ENCODE data around the gene TSPAN13. TPM values are rescaled to one million over a fixed set of nuclear protein-coding genes. Genes with fewer than 3 reads are reported as not detected.
"Not testable (repeated sequence)": the region's sequence is repeated elsewhere in the genome, so short reads cannot be mapped to it uniquely, and the experiment has no call there.

The TSPAN13 gene
- polyA plus RNA-seq, 1 experiment, result 4.6 TPM

GRCh38 chr7:16762177-16762576, 8.6 kb downstream of the TSPAN13 start:
- TF ChIP-seq CTCF (IDR thresholded peaks at IDR 0.05; ENCODE audit: insufficient read depth, low read depth, low read length), result no peak
- H3K36me3 ChIP-seq (ENCODE audit: control insufficient read depth, insufficient read depth, low read length), result no peaks in the 10 kb centered on the region
- DNase-seq (ENCODE audit: low read depth), result no peak
- POLR2A ChIA-PET, result no interaction called here
- H3K27me3 ChIP-seq (ENCODE audit: control insufficient read depth, insufficient read depth, low read length), result no peaks in the 10 kb centered on the region
- CTCF ChIA-PET, result no interaction called here
- no peak overlapping the region for H3K4me3 ChIP-seq (ENCODE audit: low read depth, low read length)

- no peaks in the 10 kb centered on the region for H3K27me3 ChIP-seq (ENCODE audit: control insufficient read depth, insufficient read depth, low read length)
- DNase-seq (ENCODE audit: low read depth), result no peak
- ChIA-PET POLR2A (no interaction called here), CTCF (interaction anchor here (1.6 kb wide), 1 partner anchor 39 kb away, joined by 3 read pairs; the partner anchor contains the start of gene AGR2)
- no peak for TF ChIP-seq CTCF (IDR thresholded peaks at IDR 0.05; ENCODE audit: insufficient read depth, low read depth, low read length)
- no peaks in the 10 kb centered on the region for H3K36me3 ChIP-seq (ENCODE audit: control insufficient read depth, insufficient read depth, low read length)
- H3K4me3 ChIP-seq (ENCODE audit: low read depth, low read length), result no peak overlapping the region
Observed at GRCh38 chr7:16764942-16765341, 11.4 kb downstream of the TSPAN13 start.

- no peak for DNase-seq (ENCODE audit: low read depth)
- Histone ChIP-seq H3K4me3 (ENCODE audit: low read depth, low read length) (no peak overlapping the region), H3K36me3 (ENCODE audit: control insufficient read depth, insufficient read depth, low read length) (no peaks in the 10 kb centered on the region), H3K27me3 (ENCODE audit: control insufficient read depth, insufficient read depth, low read length) (no peaks in the 10 kb centered on the region)
- CTCF ChIA-PET, result interaction anchor here (1.6 kb wide), 1 partner anchor 39 kb away, joined by 3 read pairs; the partner anchor contains the start of gene AGR2
- POLR2A ChIA-PET, result no interaction called here
- no peak for TF ChIP-seq CTCF (IDR thresholded peaks at IDR 0.05; ENCODE audit: insufficient read depth, low read depth, low read length)
Observed at GRCh38 chr7:16765436-16765859, 11.9 kb downstream of the TSPAN13 start.

- H3K4me3 ChIP-seq (ENCODE audit: low read depth, low read length); H3K36me3 ChIP-seq (ENCODE audit: control insufficient read depth, insufficient read depth, low read length); H3K27me3 ChIP-seq (ENCODE audit: control insufficient read depth, insufficient read depth, low read length); CTCF ChIA-PET; DNase-seq (ENCODE audit: low read depth); POLR2A ChIA-PET: not testable (repeated sequence)
Observed at GRCh38 chr7:16769994-16770393, 16.4 kb downstream of the TSPAN13 start.

GRCh38 chr7:16770657-16771329, 17.2 kb downstream of the TSPAN13 start:
- no peak for DNase-seq (ENCODE audit: low read depth)
- H3K27me3 ChIP-seq (ENCODE audit: control insufficient read depth, insufficient read depth, low read length), result no peaks in the 10 kb centered on the region
- POLR2A ChIA-PET, result no interaction called here
- CTCF ChIA-PET, result interaction anchor here (0.6 to 1.3 kb wide), 5 partner anchors 12 to 129 kb away, joined by 3 read pairs; no protein-coding TSS in a partner anchor
- no peak overlapping the region for H3K4me3 ChIP-seq (ENCODE audit: low read depth, low read length)
- no peaks in the 10 kb centered on the region for H3K36me3 ChIP-seq (ENCODE audit: control insufficient read depth, insufficient read depth, low read length)
- no peak for TF ChIP-seq CTCF (IDR thresholded peaks at IDR 0.05; ENCODE audit: insufficient read depth, low read depth, low read length)

GRCh38 chr7:16773326-16773725, 19.8 kb downstream of the TSPAN13 start:
- DNase-seq (ENCODE audit: low read depth), result no peak
- no peaks in the 10 kb centered on the region for H3K27me3 ChIP-seq (ENCODE audit: control insufficient read depth, insufficient read depth, low read length)
- CTCF ChIA-PET, result no interaction called here
- POLR2A ChIA-PET, result no interaction called here
- H3K36me3 ChIP-seq (ENCODE audit: control insufficient read depth, insufficient read depth, low read length), result no peaks in the 10 kb centered on the region
- H3K4me3 ChIP-seq (ENCODE audit: low read depth, low read length), result no peak overlapping the region
- TF ChIP-seq CTCF (IDR thresholded peaks at IDR 0.05; ENCODE audit: insufficient read depth, low read depth, low read length), result no peak
